H1 (cell line): Measurements from ENCODE around the gene GBGT1. TPM values are rescaled to one million over a fixed set of nuclear protein-coding genes. Genes with fewer than 3 reads are reported as not detected.

Experiments used
- CEBPB ChIP-seq: IDR thresholded peaks from 2 replicates; pipeline ENCODE4 v1.6.1; 2012; ENCODE audit warnings: low read depth, low read length
- GTF2F1 ChIP-seq: IDR thresholded peaks from 2 replicates; pipeline ENCODE4 v1.6.1; 2012; ENCODE audit warnings: low read depth, low read length, improper control_type of control experiment, borderline replicate concordance
- JUN ChIP-seq: IDR thresholded peaks from 2 replicates; pipeline ENCODE4 v1.6.1; 2011; ENCODE audit warnings: low read depth, mild to moderate bottlenecking, improper control_type of control experiment, low read length
- RAD21 ChIP-seq, 2 experiments: IDR thresholded peaks in 1 of 2; conservative IDR thresholded peaks in 1 of 2; 2 replicates each; pipeline ENCODE4 v1.6.1; 2011; ENCODE audit warnings: low read depth in 2 of 2, low read length in 2 of 2, improper control_type of control experiment in 1 of 2, inconsistent platforms in 1 of 2, mild to moderate bottlenecking in 1 of 2, moderate library complexity in 1 of 2
- SUZ12 ChIP-seq: fragments of 200-600 bp; sonication (generic); IDR thresholded peaks from 2 replicates; pipeline ENCODE4 v1.6.1; 2012; ENCODE audit warnings: mild to moderate bottlenecking, inconsistent platforms, low read length, moderate library complexity, mixed read lengths
- polyA plus RNA-seq, 7 experiments: library from polyadenylated mRNA; depleted of rRNA in 3 of 7; stranded (reverse) in 5 of 7; unstranded in 2 of 7; fragments of >200 nt in 5 of 7; fragments of 200-250 nt in 2 of 7; gene quantifications; 1 replicate in 5 of 7; 2 replicates in 1 of 7; 4 replicates in 1 of 7; pipeline versions ENCODE4 v1.2.1 to v1.2.3, GENCODE V29; 2011 to 2013; ENCODE audit warnings: missing spikeins in 2 of 7, mixed read lengths in 2 of 7
- total RNA-seq: library from RNA; stranded (reverse); fragmentation: NEBNext Ultra II Directional; extraction: Animal tissue kit (Norgen Biotek cat#: 25700); gene quantifications from 2 replicates; pipeline ENCODE4 v1.2.1, GENCODE V29; 2021
- TF ChIP-seq, protein P1 (sequence below): fragments of 300-600 bp; sonication (generic); IDR thresholded peaks from 2 replicates; pipeline ENCODE4 v1.7.1; 2012; ENCODE audit warnings: low read length, moderate library complexity, mild to moderate bottlenecking, inconsistent platforms; ENCODE audit not compliant: insufficient replicate concordance

Gene GBGT1
- total and polyA plus RNA-seq, 2 of the 8 experiments (the other 6 are each of a cell fraction or from before 2014, with no cell fraction given) = 7.1 to 9.7 TPM

DNA sequence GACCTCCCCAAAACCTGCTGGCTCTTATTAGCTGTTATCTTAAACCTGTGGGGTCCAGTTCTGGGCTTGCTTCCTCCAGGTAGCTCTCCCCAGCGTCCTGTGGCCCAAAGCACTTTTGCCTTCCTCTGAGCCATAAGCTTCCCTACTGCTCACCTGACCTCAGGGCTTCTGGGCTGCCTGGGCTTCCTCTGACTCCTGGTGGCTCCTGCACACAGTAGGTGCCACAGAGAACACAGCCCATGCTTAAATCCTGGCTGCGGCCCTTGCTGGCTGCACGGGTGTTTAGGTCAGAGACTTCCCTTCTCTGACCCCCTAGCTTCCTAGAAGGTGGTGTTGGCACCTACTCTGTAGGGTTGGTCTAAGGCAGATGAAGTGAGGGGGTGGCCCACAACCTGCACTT lies 45.1 kb downstream of the GBGT1 start (continued):
- TF ChIP-seq, protein P1, sequence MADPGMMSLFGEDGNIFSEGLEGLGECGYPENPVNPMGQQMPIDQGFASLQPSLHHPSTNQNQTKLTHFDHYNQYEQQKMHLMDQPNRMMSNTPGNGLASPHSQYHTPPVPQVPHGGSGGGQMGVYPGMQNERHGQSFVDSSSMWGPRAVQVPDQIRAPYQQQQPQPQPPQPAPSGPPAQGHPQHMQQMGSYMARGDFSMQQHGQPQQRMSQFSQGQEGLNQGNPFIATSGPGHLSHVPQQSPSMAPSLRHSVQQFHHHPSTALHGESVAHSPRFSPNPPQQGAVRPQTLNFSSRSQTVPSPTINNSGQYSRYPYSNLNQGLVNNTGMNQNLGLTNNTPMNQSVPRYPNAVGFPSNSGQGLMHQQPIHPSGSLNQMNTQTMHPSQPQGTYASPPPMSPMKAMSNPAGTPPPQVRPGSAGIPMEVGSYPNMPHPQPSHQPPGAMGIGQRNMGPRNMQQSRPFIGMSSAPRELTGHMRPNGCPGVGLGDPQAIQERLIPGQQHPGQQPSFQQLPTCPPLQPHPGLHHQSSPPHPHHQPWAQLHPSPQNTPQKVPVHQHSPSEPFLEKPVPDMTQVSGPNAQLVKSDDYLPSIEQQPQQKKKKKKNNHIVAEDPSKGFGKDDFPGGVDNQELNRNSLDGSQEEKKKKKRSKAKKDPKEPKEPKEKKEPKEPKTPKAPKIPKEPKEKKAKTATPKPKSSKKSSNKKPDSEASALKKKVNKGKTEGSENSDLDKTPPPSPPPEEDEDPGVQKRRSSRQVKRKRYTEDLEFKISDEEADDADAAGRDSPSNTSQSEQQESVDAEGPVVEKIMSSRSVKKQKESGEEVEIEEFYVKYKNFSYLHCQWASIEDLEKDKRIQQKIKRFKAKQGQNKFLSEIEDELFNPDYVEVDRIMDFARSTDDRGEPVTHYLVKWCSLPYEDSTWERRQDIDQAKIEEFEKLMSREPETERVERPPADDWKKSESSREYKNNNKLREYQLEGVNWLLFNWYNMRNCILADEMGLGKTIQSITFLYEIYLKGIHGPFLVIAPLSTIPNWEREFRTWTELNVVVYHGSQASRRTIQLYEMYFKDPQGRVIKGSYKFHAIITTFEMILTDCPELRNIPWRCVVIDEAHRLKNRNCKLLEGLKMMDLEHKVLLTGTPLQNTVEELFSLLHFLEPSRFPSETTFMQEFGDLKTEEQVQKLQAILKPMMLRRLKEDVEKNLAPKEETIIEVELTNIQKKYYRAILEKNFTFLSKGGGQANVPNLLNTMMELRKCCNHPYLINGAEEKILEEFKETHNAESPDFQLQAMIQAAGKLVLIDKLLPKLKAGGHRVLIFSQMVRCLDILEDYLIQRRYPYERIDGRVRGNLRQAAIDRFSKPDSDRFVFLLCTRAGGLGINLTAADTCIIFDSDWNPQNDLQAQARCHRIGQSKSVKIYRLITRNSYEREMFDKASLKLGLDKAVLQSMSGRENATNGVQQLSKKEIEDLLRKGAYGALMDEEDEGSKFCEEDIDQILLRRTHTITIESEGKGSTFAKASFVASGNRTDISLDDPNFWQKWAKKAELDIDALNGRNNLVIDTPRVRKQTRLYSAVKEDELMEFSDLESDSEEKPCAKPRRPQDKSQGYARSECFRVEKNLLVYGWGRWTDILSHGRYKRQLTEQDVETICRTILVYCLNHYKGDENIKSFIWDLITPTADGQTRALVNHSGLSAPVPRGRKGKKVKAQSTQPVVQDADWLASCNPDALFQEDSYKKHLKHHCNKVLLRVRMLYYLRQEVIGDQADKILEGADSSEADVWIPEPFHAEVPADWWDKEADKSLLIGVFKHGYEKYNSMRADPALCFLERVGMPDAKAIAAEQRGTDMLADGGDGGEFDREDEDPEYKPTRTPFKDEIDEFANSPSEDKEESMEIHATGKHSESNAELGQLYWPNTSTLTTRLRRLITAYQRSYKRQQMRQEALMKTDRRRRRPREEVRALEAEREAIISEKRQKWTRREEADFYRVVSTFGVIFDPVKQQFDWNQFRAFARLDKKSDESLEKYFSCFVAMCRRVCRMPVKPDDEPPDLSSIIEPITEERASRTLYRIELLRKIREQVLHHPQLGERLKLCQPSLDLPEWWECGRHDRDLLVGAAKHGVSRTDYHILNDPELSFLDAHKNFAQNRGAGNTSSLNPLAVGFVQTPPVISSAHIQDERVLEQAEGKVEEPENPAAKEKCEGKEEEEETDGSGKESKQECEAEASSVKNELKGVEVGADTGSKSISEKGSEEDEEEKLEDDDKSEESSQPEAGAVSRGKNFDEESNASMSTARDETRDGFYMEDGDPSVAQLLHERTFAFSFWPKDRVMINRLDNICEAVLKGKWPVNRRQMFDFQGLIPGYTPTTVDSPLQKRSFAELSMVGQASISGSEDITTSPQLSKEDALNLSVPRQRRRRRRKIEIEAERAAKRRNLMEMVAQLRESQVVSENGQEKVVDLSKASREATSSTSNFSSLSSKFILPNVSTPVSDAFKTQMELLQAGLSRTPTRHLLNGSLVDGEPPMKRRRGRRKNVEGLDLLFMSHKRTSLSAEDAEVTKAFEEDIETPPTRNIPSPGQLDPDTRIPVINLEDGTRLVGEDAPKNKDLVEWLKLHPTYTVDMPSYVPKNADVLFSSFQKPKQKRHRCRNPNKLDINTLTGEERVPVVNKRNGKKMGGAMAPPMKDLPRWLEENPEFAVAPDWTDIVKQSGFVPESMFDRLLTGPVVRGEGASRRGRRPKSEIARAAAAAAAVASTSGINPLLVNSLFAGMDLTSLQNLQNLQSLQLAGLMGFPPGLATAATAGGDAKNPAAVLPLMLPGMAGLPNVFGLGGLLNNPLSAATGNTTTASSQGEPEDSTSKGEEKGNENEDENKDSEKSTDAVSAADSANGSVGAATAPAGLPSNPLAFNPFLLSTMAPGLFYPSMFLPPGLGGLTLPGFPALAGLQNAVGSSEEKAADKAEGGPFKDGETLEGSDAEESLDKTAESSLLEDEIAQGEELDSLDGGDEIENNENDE = no peak
- TF ChIP-seq SUZ12 = no peak
- no peak for TF ChIP-seq CEBPB
- no peak for TF ChIP-seq JUN
- TF ChIP-seq RAD21 (IDR thresholded peaks at IDR 0.05 in 1 of 2, conservative IDR thresholded peaks at IDR 0.05 in 1 of 2; ENCODE audit: low read depth in 2 of 2, low read length in 2 of 2) = no peak
- no peak for TF ChIP-seq GTF2F1
